Stimulated activated CD4-positive, alpha-beta T cell treated with anti-CD3 and anti-CD28 coated beads, Interleukin-4, amount 100 ng/mL, for 48 hours (primary cell): ENCODE data around the gene ISL1.

Source experiments
- DNase-seq, 2 donors: peaks; one replicate each; pipeline ENCODE4 v3.0.0-alpha.2; 2020; ENCODE audit warnings: low read depth in 2 of 2

Gene ISL1

GRCh38 chr5:51386916-51387883, 4.0 kb downstream of the ISL1 start:
- no peak for DNase-seq

GRCh38 chr5:51387884-51388275, 4.6 kb downstream of the ISL1 start:
- DNase-seq = no peak

- DNase-seq = no peak
Observed at GRCh38 chr5:51388488-51389287, 5.4 kb downstream of the ISL1 start.

GRCh38 chr5:51389288-51389576, 6.0 kb downstream of the ISL1 start:
- no peak for DNase-seq

GRCh38 chr5:51389577-51390463, 6.6 kb downstream of the ISL1 start:
- no peak for DNase-seq

GRCh38 chr5:51391175-51391574, 7.9 kb downstream of the ISL1 start:
- no peak for DNase-seq

GRCh38 chr5:51392689-51393199, 9.5 kb downstream of the ISL1 start:
- DNase-seq = no peak

- DNase-seq = no peak
Observed at GRCh38 chr5:51394609-51395008, 11.4 kb downstream of the ISL1 start.

DNA sequence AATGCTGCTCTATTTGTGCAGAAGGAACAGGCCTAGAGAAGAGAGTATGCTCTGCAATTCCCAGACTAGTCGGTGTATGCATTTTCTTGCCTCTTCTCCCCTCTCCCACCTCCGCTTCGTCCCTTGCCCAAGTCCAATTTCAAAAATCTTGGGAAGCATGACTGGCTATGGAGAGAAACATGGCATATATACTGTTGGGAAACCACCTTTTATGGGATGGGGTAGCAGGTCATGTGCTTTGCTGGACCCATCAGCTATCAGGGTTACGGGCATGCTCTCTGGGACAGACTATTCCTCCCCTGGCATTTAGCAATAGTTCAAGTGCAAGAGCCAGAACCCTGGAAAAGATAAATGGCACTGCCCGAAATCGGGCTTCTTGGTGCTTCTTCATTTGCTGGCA, 12.0 kb downstream of the ISL1 start:
- DNase-seq = no peak

GRCh38 chr5:51395666-51396356, 12.6 kb downstream of the ISL1 start:
- DNase-seq = no peak

- no peak for DNase-seq
Observed at GRCh38 chr5:51396797-51397196, 13.5 kb downstream of the ISL1 start.

- DNase-seq = no peak
Observed at GRCh38 chr5:51397996-51398395, 14.7 kb downstream of the ISL1 start.

GRCh38 chr5:51398875-51399642, 15.8 kb downstream of the ISL1 start:
- DNase-seq = no peak

DNA sequence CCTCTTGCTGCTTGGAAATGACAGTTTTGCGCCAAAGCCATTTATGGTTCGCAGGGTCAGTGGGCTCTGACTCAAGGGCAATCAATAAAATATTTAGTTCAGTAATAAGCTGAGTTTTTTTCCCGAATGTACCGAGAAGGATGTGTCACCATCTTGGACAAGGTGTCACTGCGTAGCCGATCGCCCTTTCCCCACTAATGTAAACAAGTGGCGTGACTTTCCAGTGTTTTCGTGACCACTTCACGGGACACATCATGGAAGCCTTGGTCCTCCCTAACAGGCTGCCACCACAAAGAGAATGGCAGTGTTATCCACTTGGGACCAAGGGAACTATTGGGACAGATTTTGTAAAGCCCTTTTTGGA, 16.4 kb downstream of the ISL1 start:
- no peak for DNase-seq

DNA sequence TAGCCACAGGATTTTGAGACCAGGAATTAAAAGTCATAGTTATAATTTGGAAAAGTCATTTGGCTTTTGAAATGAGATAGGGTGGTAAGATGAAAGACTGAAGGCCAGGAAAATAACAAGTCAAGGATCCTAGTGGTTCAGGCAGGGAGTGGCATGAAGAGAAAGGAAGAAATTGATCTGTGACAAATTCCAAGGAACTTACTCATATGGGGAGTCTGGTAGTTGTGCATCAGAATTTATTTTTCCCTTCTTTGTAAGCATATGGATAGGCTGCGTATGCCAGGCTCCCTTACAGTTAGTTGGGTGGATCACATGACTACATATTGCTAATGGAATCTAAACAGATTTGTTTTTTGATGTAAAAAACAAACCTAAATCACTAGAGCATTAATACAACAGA, 21.0 kb downstream of the ISL1 start:
- DNase-seq = no peak

DNA sequence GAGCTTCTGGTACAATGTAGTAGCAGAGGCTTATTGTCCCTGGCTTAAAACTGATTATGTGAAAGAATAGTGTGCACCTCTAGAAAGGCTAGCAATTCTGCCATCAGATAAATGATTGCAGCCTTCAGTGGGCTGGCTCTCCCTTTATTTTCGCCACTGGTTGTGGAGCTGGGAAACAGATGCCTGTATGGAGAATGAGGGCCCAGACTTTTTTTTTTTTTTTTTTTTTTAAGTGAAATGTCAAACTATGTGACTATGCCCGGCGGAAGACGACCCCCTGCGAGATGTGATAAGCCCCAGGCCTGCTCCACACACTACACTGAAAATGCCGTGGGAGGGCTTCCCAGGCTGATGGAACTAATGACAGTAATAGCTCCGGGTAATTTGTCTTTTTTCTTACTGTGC, 28.7 kb downstream of the ISL1 start:
- no peak for DNase-seq

DNA sequence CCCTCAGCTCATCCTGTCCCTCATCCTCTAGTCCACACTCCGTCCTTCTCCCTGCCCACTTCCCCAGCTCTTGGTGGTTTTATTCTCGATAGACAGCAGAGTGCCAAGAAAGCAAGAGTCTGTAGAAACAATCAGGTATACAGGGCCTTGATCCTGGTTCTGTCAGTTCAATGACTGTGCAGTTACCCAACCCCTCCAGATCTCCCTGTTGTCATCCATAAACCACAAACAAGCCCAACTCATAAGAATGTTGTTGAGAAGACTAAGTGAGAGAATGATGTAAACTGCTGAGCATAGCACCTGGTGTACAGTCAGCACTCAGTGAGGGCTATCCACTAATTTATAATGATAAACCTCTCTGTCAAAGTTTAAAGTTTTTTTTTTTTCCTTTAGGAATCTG, 31.3 kb downstream of the ISL1 start:
- no peak for DNase-seq

- no peak for DNase-seq
Observed at GRCh38 chr5:51416149-51416548, 32.9 kb downstream of the ISL1 start.

DNA sequence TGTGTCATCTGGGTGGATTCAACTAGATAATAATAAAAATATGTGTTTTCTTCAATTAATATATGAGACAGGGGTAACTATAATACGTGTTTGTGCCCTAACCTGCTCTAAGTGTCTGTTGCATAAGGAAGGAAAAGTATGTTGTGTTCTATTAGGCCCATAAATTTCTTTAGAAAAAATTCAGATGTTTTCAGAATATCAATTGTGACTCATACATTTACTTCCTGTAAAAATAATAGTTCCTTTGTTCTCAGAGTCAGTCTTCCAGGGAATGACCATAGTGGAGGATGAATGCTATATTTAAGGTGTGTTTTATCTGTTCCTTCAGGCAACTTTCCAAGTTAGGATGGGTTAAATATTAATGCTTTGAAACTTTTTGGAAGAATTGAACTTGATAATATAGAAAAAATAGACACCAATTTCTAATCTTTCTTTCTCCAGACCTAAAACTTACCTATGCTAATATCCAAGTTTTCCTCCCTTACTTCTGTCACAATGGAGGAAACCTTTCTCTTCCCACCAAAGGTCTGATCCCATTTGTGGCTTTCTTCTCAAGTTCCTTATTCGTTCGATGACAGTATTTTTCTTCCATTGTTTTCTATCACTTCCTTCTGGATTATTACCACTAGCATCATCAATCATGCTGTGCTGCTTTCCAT, 49.9 kb downstream of the ISL1 start:
- DNase-seq = no peak

GRCh38 chr5:51439232-51439631, 56.0 kb downstream of the ISL1 start:
- no peak for DNase-seq
